Naive thymus-derived CD4-positive, alpha-beta T cell (primary cell): ENCODE data around the gene ZNF697. TPM values are rescaled to one million over a fixed set of nuclear protein-coding genes. Genes with fewer than 3 reads are reported as not detected.

ENCODE experiments used
- ATAC-seq: fragments of 150-1000 bp; cut with Tn5 transposase; 2 replicates; pipeline ENCODE4 v1.10.0; 2021; ENCODE audit warnings: mild to moderate bottlenecking, moderate library complexity
- CTCF ChIA-PET: fragments of 350-600 bp; sonication (Branson Sonifier 250); formaldehyde crosslinking; loops from one replicate; lab custom pipeline; 2021; ENCODE audit warnings: antibody characterized with exemption; lab: Charles Lee
- POLR2A ChIA-PET: fragments of 350-600 bp; sonication (Branson Sonifier 250); formaldehyde crosslinking; loops from one replicate; lab custom pipeline; 2021; ENCODE audit warnings: antibody characterized with exemption, inconsistent platforms; lab: Charles Lee
- DNase-seq, 9 donors: peaks; one replicate each; pipeline versions ENCODE4 v3.0.0 to v3.0.0-alpha.2; 2020 to 2022; ENCODE audit warnings: mixed read lengths in 1 of 9
- H3K27ac ChIP-seq: one replicate; pipeline ENCODE4 v1.7.0; 2013; ENCODE audit warnings: mild to moderate bottlenecking, low read depth, low read length, moderate library complexity
- H3K27me3 ChIP-seq, 2 donors: one replicate each; pipeline ENCODE4 v1.7.0; 2013; ENCODE audit warnings: low read length in 2 of 2, mild to moderate bottlenecking in 2 of 2, moderate library complexity in 2 of 2; ENCODE audit not compliant: control insufficient read depth in 2 of 2, insufficient read depth in 2 of 2
- H3K36me3 ChIP-seq, 3 experiments: 1 replicate in 2 of 3; 2 replicates in 1 of 3; pipeline ENCODE4 v1.7.0; 2013; ENCODE audit warnings: low read length in 3 of 3, mild to moderate bottlenecking in 3 of 3, moderate library complexity in 1 of 3; ENCODE audit not compliant: insufficient read depth in 3 of 3, control insufficient read depth in 2 of 3
- H3K4me1 ChIP-seq, 2 donors: one replicate each; pipeline ENCODE4 v1.7.0; 2013; ENCODE audit warnings: low read length in 2 of 2, mild to moderate bottlenecking in 2 of 2, moderate library complexity in 1 of 2; ENCODE audit not compliant: control insufficient read depth in 2 of 2, insufficient read depth in 2 of 2
- H3K4me3 ChIP-seq: 2 replicates; pipeline ENCODE4 v1.7.0; 2013; ENCODE audit warnings: mild to moderate bottlenecking, low read length
- H3K9me3 ChIP-seq, 3 experiments: 1 replicate in 2 of 3; 2 replicates in 1 of 3; pipeline ENCODE4 v1.7.0; 2013; ENCODE audit warnings: low read length in 3 of 3; ENCODE audit not compliant: control insufficient read depth in 2 of 3
- H3K27ac Mint-ChIP-seq, 9 donors: one replicate each; pipeline ENCODE4 v1.8.0; 2020 to 2022; ENCODE audit warnings: mixed read lengths in 9 of 9, mild to moderate bottlenecking in 8 of 9, moderate library complexity in 5 of 9, inconsistent platforms in 2 of 9
- H3K27me3 Mint-ChIP-seq, 5 donors: one replicate each; pipeline ENCODE4 v1.8.0; 2021 to 2022; ENCODE audit warnings: mixed read lengths in 5 of 5, mild to moderate bottlenecking in 1 of 5
- H3K36me3 Mint-ChIP-seq, 5 donors: one replicate each; pipeline ENCODE4 v1.8.0; 2020 to 2022; ENCODE audit warnings: mixed read lengths in 5 of 5, mild to moderate bottlenecking in 3 of 5, inconsistent platforms in 1 of 5
- H3K4me1 Mint-ChIP-seq, 7 donors: one replicate each; pipeline ENCODE4 v1.8.0; 2020 to 2022; ENCODE audit warnings: mixed read lengths in 7 of 7, mild to moderate bottlenecking in 3 of 7, inconsistent platforms in 1 of 7
- H3K4me3 Mint-ChIP-seq, 10 donors: one replicate each; pipeline ENCODE4 v1.8.0; 2020 to 2022; ENCODE audit warnings: mild to moderate bottlenecking in 10 of 10, mixed read lengths in 10 of 10, moderate library complexity in 6 of 10, inconsistent platforms in 2 of 10
- H3K9me3 Mint-ChIP-seq, 11 donors: one replicate each; pipeline ENCODE4 v1.8.0; 2020 to 2022; ENCODE audit warnings: mixed read lengths in 11 of 11, mild to moderate bottlenecking in 4 of 11, inconsistent platforms in 1 of 11, moderate library complexity in 1 of 11
- intact Hi-C, 2 donors: fragments of 100-400 bp; cut with micrococcal nuclease; formaldehyde crosslinking; loops; one replicate each; pipeline ENCODE4 v1.15.1; 2023
- polyA plus RNA-seq, 2 donors: library from polyadenylated mRNA; unstranded; fragments of 300-500 nt; fragmentation: Illumina TruSeq; gene quantifications; one replicate each; pipeline ENCODE4 v1.2.3, GENCODE V29; 2021
- total RNA-seq, 6 experiments: library from RNA in 5 of 6; stranded (reverse) in 5 of 6; gene quantifications; 1 replicate in 5 of 6; 2 replicates in 1 of 6; pipeline ENCODE4 v1.2.3 and lab custom pipeline; 2021 to 2026

Gene ZNF697
- total and polyA plus RNA-seq, 7 experiments from 2014 or later, result 0.08 to 2.1 (median 0.24) TPM; not detected in 2

- Mint-ChIP-seq H3K27me3 (peaks cover 64 to 83% (median 73%) of the 10 kb centered on the region in 5 donors), H3K4me1 (peaks cover 0 to 19% (median 7%) of the 10 kb centered on the region in 7 donors), H3K9me3 (peaks cover 0 to 4% (median 0%) of the 10 kb centered on the region in 11 donors), H3K27ac (no peak overlapping the region), H3K4me3 (no peak overlapping the region), H3K36me3 (peaks cover 0 to 5% (median 0%) of the 10 kb centered on the region in 5 donors)
- H3K27ac ChIP-seq, result no peak overlapping the region
- peaks cover 0 to 3% of the 10 kb centered on the region in 2 donors for H3K4me1 ChIP-seq
- DNase-seq, result no peak
- H3K9me3 ChIP-seq, result no peaks in the 10 kb centered on the region
- H3K4me3 ChIP-seq, result no peak overlapping the region
- ATAC-seq, result no peak
- CTCF ChIA-PET, result no interaction called here
- no peaks in the 10 kb centered on the region for H3K36me3 ChIP-seq
- peaks cover 0 to 21% of the 10 kb centered on the region in 2 donors for H3K27me3 ChIP-seq
- intact Hi-C loops, result no loop called here
- POLR2A ChIA-PET, result no interaction called here
These were observed 3.1 kb upstream of the ZNF697 start for GRCh38 chr1:119651133-119651532.

- Histone ChIP-seq H3K4me3 (no peak overlapping the region), H3K27me3 (peaks cover 0 to 21% of the 10 kb centered on the region in 2 donors), H3K36me3 (no peaks in the 10 kb centered on the region), H3K27ac (no peak overlapping the region), H3K9me3 (no peaks in the 10 kb centered on the region), H3K4me1 (peaks cover 0 to 3% of the 10 kb centered on the region in 2 donors)
- CTCF ChIA-PET, result no interaction called here
- Mint-ChIP-seq H3K27ac (no peak overlapping the region), H3K27me3 (peaks cover 66 to 88% (median 79%) of the 10 kb centered on the region in 5 donors), H3K4me1 (peaks cover 0 to 18% (median 7%) of the 10 kb centered on the region in 7 donors), H3K36me3 (peaks cover 0 to 5% (median 0%) of the 10 kb centered on the region in 5 donors), H3K4me3 (peak overlapping the region; percentile 35 to 74 (median 66)), H3K9me3 (peaks cover 0 to 4% (median 0%) of the 10 kb centered on the region in 11 donors)
- ATAC-seq (no peak), DNase-seq (no peak)
- POLR2A ChIA-PET, result no interaction called here
- intact Hi-C loops, result no loop called here
These were observed 546 bp upstream of the ZNF697 start for GRCh38 chr1:119648620-119649004.

- H3K4me1 Mint-ChIP-seq, result peaks cover 0 to 18% (median 7%) of the 10 kb centered on the region in 7 donors
- peaks cover 58 to 86% (median 79%) of the 10 kb centered on the region in 5 donors for H3K27me3 Mint-ChIP-seq
- DNase-seq (no peak), ATAC-seq (no peak)
- H3K36me3 Mint-ChIP-seq, result peaks cover 0 to 5% (median 0%) of the 10 kb centered on the region in 5 donors
- POLR2A ChIA-PET, result no interaction called here
- Histone ChIP-seq H3K4me1 (peaks cover 0 to 3% of the 10 kb centered on the region in 2 donors), H3K4me3 (no peak overlapping the region), H3K36me3 (no peaks in the 10 kb centered on the region), H3K27ac (no peak overlapping the region), H3K9me3 (no peaks in the 10 kb centered on the region), H3K27me3 (peaks cover 0 to 21% of the 10 kb centered on the region in 2 donors)
- CTCF ChIA-PET, result no interaction called here
- H3K9me3 Mint-ChIP-seq, result peaks cover 0 to 4% (median 0%) of the 10 kb centered on the region in 11 donors
- peak overlapping the region in 8 of 10 donors; percentile 11 to 74 (median 57) for H3K4me3 Mint-ChIP-seq
- intact Hi-C loops, result no loop called here
- no peak overlapping the region for H3K27ac Mint-ChIP-seq
These were observed 785 bp downstream of the ZNF697 start for GRCh38 chr1:119647228-119647733.

GRCh38 chr1:119646521-119647227, 1.4 kb downstream of the ZNF697 start:
- H3K9me3 ChIP-seq, result no peaks in the 10 kb centered on the region
- no peaks in the 10 kb centered on the region for H3K36me3 ChIP-seq
- H3K27ac ChIP-seq, result no peak overlapping the region
- peaks cover 0 to 3% of the 10 kb centered on the region in 2 donors for H3K4me1 ChIP-seq
- peaks cover 0 to 4% (median 0%) of the 10 kb centered on the region in 11 donors for H3K9me3 Mint-ChIP-seq
- peak overlapping the region in 6 of 10 donors; percentile 5 to 74 (median 60) for H3K4me3 Mint-ChIP-seq
- ATAC-seq (no peak), DNase-seq (no peak)
- no peak overlapping the region for H3K4me3 ChIP-seq
- H3K36me3 Mint-ChIP-seq, result peaks cover 0 to 5% (median 0%) of the 10 kb centered on the region in 5 donors
- POLR2A ChIA-PET, result no interaction called here
- peaks cover 0 to 21% of the 10 kb centered on the region in 2 donors for H3K27me3 ChIP-seq
- H3K27me3 Mint-ChIP-seq, result peaks cover 56 to 80% (median 78%) of the 10 kb centered on the region in 5 donors
- CTCF ChIA-PET, result no interaction called here
- H3K4me1 Mint-ChIP-seq, result peaks cover 0 to 18% (median 7%) of the 10 kb centered on the region in 7 donors
- intact Hi-C loops, result no loop called here
- no peak overlapping the region for H3K27ac Mint-ChIP-seq

GRCh38 chr1:119639109-119639508, 9.0 kb downstream of the ZNF697 start:
- no peaks in the 10 kb centered on the region for H3K4me1 ChIP-seq
- H3K4me3 ChIP-seq, result no peak overlapping the region
- intact Hi-C loops, result no loop called here

GRCh38 chr1:119637710-119638109, 10.4 kb downstream of the ZNF697 start:
- no peak for DNase-seq
- POLR2A ChIA-PET, result no interaction called here

More at GRCh38 chr1:119639109-119639508, 9.0 kb downstream of the ZNF697 start:
- Mint-ChIP-seq H3K9me3 (no peaks in the 10 kb centered on the region), H3K27me3 (peaks cover 28 to 45% (median 33%) of the 10 kb centered on the region in 5 donors), H3K27ac (no peak overlapping the region), H3K36me3 (no peaks in the 10 kb centered on the region), H3K4me1 (peaks cover 0 to 2% (median 0%) of the 10 kb centered on the region in 7 donors), H3K4me3 (no peak overlapping the region)
- CTCF ChIA-PET, result no interaction called here
- no peak for DNase-seq
- Histone ChIP-seq H3K27ac (no peak overlapping the region), H3K9me3 (no peaks in the 10 kb centered on the region), H3K27me3 (no peaks in the 10 kb centered on the region), H3K36me3 (no peaks in the 10 kb centered on the region)
- ATAC-seq, result no peak
- POLR2A ChIA-PET, result no interaction called here

More at GRCh38 chr1:119637710-119638109, 10.4 kb downstream of the ZNF697 start:
- Histone ChIP-seq H3K27ac (no peak overlapping the region), H3K4me3 (no peak overlapping the region), H3K27me3 (no peaks in the 10 kb centered on the region), H3K4me1 (no peaks in the 10 kb centered on the region), H3K36me3 (no peaks in the 10 kb centered on the region), H3K9me3 (no peaks in the 10 kb centered on the region)
- H3K27ac Mint-ChIP-seq, result no peak overlapping the region
- peaks cover 28 to 45% (median 36%) of the 10 kb centered on the region in 5 donors for H3K27me3 Mint-ChIP-seq
- ATAC-seq, result no peak
- H3K4me1 Mint-ChIP-seq, result peaks cover 0 to 2% (median 0%) of the 10 kb centered on the region in 7 donors
- no peaks in the 10 kb centered on the region for H3K36me3 Mint-ChIP-seq
- H3K9me3 Mint-ChIP-seq, result no peaks in the 10 kb centered on the region
- intact Hi-C loops, result no loop called here
- no peak overlapping the region for H3K4me3 Mint-ChIP-seq
- CTCF ChIA-PET, result no interaction called here
